Measurements from ENCODE around the gene NADK2. TPM values are rescaled to one million over a fixed set of nuclear protein-coding genes. Genes with fewer than 3 reads are reported as not detected.

NADK2 gene
- total RNA-seq, 1 donor from 2014 or later, result 40.2 TPM

DNA sequence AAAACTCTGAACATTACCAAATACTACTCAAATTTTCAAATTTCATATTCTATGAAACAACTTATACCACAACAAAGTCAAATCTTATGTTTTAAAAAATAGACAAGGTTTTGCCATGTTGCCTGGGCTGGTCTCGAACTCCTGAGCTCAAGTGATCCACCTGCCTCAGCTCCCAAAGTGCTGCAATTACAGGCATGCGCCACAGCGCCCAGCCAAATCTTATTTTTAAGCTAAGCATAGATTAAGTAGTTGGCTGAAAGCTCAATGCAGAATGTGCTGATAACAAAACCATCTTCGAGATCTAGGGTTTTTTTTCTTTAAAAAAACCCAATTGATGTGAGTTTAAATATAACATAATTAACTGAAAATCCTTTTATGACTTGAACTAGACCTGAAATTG lies 96.4 kb downstream of the NADK2 start:
- no peak for DNase-seq (ENCODE audit: low spot score in 2 of 2, unreplicated experiment in 2 of 2)
- H3K4me1 Mint-ChIP-seq, result peaks cover 5% of the 10 kb centered on the region
- H3K36me3 Mint-ChIP-seq, result peaks cover 3% of the 10 kb centered on the region
- H3K27ac Mint-ChIP-seq, result no peak overlapping the region
- no peak overlapping the region for H3K4me3 Mint-ChIP-seq
- TF ChIP-seq, protein P1, sequence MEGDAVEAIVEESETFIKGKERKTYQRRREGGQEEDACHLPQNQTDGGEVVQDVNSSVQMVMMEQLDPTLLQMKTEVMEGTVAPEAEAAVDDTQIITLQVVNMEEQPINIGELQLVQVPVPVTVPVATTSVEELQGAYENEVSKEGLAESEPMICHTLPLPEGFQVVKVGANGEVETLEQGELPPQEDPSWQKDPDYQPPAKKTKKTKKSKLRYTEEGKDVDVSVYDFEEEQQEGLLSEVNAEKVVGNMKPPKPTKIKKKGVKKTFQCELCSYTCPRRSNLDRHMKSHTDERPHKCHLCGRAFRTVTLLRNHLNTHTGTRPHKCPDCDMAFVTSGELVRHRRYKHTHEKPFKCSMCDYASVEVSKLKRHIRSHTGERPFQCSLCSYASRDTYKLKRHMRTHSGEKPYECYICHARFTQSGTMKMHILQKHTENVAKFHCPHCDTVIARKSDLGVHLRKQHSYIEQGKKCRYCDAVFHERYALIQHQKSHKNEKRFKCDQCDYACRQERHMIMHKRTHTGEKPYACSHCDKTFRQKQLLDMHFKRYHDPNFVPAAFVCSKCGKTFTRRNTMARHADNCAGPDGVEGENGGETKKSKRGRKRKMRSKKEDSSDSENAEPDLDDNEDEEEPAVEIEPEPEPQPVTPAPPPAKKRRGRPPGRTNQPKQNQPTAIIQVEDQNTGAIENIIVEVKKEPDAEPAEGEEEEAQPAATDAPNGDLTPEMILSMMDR (IDR thresholded peaks at IDR 0.05; ENCODE audit: unreplicated experiment), result no peak
- no peaks in the 10 kb centered on the region for H3K27me3 Mint-ChIP-seq (ENCODE audit: low read depth)
- H3K9me3 Mint-ChIP-seq, result no peaks in the 10 kb centered on the region

Small RNA genes lying within 50 kb of the gene (microRNA-seq; reads per million reads assigned to microRNA genes)
- gene MIR580, result 1.5 reads per million

Other genes starting within 250 kb of the NADK2 start
- 0.24 to 0.77 TPM (median 0.34 TPM) in 3 replicates for gene UGT3A2, start 175.0 kb downstream of the NADK2 start, total RNA-seq
- gene LMBRD2, start 90.0 kb downstream of the NADK2 start, total RNA-seq, result 6.3 to 8.3 TPM (median 7.9 TPM) in 3 replicates
- gene SKP2, start 89.8 kb downstream of the NADK2 start, total RNA-seq, result 91.5 to 94.3 TPM (median 93.8 TPM) in 3 replicates
- gene RANBP3L, start 60.0 kb upstream of the NADK2 start, total RNA-seq, result 0.47 to 1.0 TPM (median 0.52 TPM) in 3 replicates